GM19025 (cell line): ENCODE measurements around the gene TBPL1.
"Not testable (repeated sequence)": the region's sequence is repeated elsewhere in the genome, so short reads cannot be mapped to it uniquely, and the experiment has no call there.

Experiments used
- ATAC-seq: cut with Tn5 transposase; IDR thresholded peaks from one replicate; pipeline ENCODE4 v1.9.1; 2021; ENCODE audit warnings: mild to moderate bottlenecking, low read depth, moderate library complexity; ENCODE audit not compliant: unreplicated experiment

The TBPL1 gene

GRCh38 chr6:133952815-133953633 is at the start of gene TBPL1:
TSS of gene TBPL1 (plus strand) at chr6:133953224. CDS start at chr6:133980126, 26,902 bp downstream.
- peak; percentile 92 for ATAC-seq

- no peak for ATAC-seq
Measured at GRCh38 chr6:133903855-133904254, 49.2 kb upstream of the TBPL1 start.

- no peak for ATAC-seq
Measured at GRCh38 chr6:133906050-133906449, 47.0 kb upstream of the TBPL1 start.

GRCh38 chr6:133916650-133917151 is 36.3 kb upstream of the TBPL1 start:
- ATAC-seq: peak; percentile 50

DNA sequence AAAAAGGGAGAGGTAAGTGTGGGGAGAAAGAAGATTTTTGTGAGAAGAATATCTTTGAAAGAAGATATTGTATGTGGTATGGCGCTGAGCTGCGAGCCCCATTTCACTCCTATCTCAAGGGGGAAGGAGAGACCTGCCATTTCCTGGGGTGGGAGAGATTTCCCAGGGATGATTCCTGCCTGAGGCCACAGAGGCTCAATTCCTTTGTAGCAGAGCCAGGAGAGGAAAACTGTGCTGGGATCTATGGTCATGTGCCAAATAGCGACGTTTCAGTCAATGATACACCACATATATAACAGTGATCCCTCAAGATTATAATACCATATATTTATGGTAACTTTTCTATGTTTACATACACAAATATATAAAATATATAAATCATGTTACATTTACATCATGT is 35.2 kb upstream of the TBPL1 start:
- no peak for ATAC-seq

GRCh38 chr6:133918208-133918930 is 34.7 kb upstream of the TBPL1 start:
- ATAC-seq: no peak

DNA sequence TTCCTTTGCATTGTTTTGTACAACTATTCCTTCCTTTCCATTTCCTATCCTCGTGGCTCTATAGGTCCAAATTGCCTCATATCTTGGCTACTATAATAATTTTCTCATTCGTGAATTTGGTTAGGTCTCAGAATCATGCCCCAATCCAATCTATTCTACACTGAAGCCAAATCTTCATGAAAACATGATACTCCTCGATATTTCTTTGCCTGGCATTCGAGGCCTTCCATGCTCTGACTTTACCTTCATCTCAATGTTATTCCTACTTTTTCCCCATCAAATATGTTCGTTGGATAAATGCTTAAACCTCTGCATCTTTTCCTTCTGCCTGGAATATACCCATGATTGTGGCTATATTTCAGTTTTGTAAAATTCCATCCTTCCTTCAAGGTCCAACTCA is 33.7 kb upstream of the TBPL1 start:
- no peak for ATAC-seq

GRCh38 chr6:133921249-133921859 is 31.7 kb upstream of the TBPL1 start:
- no peak for ATAC-seq

DNA sequence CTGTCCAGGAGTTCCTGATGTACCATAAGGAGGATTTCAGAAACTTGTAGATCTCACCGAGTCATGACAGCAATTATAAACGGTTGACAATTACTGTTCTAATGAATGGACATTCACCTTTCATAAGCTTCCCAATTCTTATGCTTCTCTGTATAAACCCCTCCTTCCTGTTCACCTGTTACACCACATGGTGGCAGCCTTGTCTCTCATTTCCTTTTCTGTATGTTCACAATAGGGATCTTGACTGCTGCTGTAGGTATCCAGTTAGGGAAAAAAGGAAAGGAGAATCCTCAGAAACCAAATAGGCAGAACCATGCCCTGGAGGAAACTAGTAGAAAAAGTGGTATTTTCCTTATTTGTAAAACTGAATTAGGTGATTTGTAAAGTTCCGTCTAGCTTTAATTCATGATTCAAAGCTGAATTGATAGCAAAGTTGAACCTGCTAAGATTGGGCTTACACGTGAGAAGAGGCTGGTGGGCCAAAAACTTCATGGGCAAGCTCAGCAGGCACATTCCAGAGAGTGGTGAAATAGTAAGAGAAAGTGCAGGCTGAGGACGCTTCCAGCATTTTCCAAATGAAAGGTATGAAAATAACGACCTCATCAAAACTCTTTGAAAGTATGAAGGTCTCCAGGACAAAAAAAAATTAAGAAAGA is 29.0 kb upstream of the TBPL1 start:
- peak; percentile 81 for ATAC-seq

GRCh38 chr6:133931221-133931620 is 21.8 kb upstream of the TBPL1 start:
- not testable (repeated sequence) for ATAC-seq

DNA sequence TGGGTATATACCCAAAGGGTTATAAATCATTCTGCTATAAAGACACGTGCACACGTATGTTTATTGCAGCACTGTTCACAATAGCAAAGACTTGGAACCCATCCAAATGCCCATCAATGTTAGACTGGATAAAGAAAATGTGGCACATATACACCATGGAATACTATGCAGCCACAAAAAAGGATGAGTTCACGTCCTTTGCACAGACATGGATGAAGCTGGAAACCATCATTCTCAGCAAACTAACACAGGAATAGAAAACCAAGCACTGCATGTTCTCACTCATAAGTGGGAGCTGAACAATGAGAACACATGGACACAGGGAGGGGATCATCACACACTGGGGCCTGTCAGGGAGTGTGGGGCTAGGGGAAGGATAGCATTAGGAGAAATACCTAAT is 16.7 kb upstream of the TBPL1 start:
- not testable (repeated sequence) for ATAC-seq

DNA sequence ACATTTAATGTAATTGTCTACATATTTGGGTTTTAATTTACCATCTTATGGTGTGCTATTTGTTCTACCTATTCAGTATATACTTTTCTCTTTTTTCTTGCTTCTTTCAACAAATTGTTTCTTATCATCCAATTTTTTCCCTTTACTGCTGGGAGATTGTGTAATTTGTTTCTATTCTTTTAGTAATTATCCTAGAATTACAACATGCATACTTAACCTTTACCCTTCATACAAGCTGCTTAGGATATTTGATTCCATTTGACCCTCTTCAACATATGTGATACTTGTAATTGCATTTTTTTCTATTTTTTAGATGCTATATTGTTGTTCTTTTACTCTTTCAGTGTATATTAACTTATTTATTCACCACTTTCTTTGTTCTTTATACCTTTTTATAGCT is 15.1 kb upstream of the TBPL1 start:
- no peak for ATAC-seq

- ATAC-seq: no peak
Measured at GRCh38 chr6:133938533-133938932, 14.5 kb upstream of the TBPL1 start.

GRCh38 chr6:133939778-133940667 is 13.0 kb upstream of the TBPL1 start:
- no peak for ATAC-seq

- no peak for ATAC-seq
Measured at GRCh38 chr6:133945158-133945557, 7.9 kb upstream of the TBPL1 start.

GRCh38 chr6:133947302-133947900 is 5.6 kb upstream of the TBPL1 start:
- no peak for ATAC-seq

- ATAC-seq: no peak
Measured at GRCh38 chr6:133948472-133948871, 4.6 kb upstream of the TBPL1 start.

GRCh38 chr6:133951227-133951626 is 1.8 kb upstream of the TBPL1 start:
- ATAC-seq: no peak
